HG03280 (cell line): Measurements from ENCODE around the gene ITPK1.

Experiments
- ATAC-seq: cut with Tn5 transposase; IDR thresholded peaks from one replicate; pipeline ENCODE4 v1.9.1; 2021; ENCODE audit warnings: mild to moderate bottlenecking, moderate library complexity; ENCODE audit not compliant: unreplicated experiment

ITPK1 gene

GRCh38 chr14:93012951-93013719 lies 102.6 kb downstream of the ITPK1 start:
- no peak for ATAC-seq

GRCh38 chr14:93012506-93012905 lies 103.2 kb downstream of the ITPK1 start:
- ATAC-seq = no peak

- no peak for ATAC-seq
Measured at GRCh38 chr14:93011650-93012325, 103.9 kb downstream of the ITPK1 start.

- ATAC-seq = no peak
Measured at GRCh38 chr14:93011141-93011529, 104.6 kb downstream of the ITPK1 start.

- no peak for ATAC-seq
Measured at GRCh38 chr14:93010522-93011140, 105.1 kb downstream of the ITPK1 start.

- ATAC-seq = no peak
Measured at GRCh38 chr14:93010130-93010499, 105.6 kb downstream of the ITPK1 start.

GRCh38 chr14:93009471-93010129 lies 106.1 kb downstream of the ITPK1 start:
- ATAC-seq = no peak

- no peak for ATAC-seq
Measured at GRCh38 chr14:93008381-93008780, 107.3 kb downstream of the ITPK1 start.

GRCh38 chr14:93007225-93007997 lies 108.3 kb downstream of the ITPK1 start:
- no peak for ATAC-seq

- ATAC-seq = no peak
Measured at GRCh38 chr14:93006567-93007051, 109.1 kb downstream of the ITPK1 start.

- no peak for ATAC-seq
Measured at GRCh38 chr14:93005838-93006237, 109.9 kb downstream of the ITPK1 start.

- no peak for ATAC-seq
Measured at GRCh38 chr14:93005135-93005813, 110.5 kb downstream of the ITPK1 start.

GRCh38 chr14:93004699-93005082 lies 111.0 kb downstream of the ITPK1 start:
- ATAC-seq = no peak

- ATAC-seq = no peak
Measured at GRCh38 chr14:93003945-93004698, 111.6 kb downstream of the ITPK1 start.

GRCh38 chr14:93002851-93003298 lies 112.8 kb downstream of the ITPK1 start:
- ATAC-seq = no peak

- ATAC-seq = no peak
Measured at GRCh38 chr14:93002049-93002448, 113.7 kb downstream of the ITPK1 start.

- ATAC-seq = no peak
Measured at GRCh38 chr14:92998946-92999345, 116.8 kb downstream of the ITPK1 start.

GRCh38 chr14:92997343-92998061 lies 118.2 kb downstream of the ITPK1 start:
- ATAC-seq = no peak

GRCh38 chr14:92995620-92996019 lies 120.1 kb downstream of the ITPK1 start:
- ATAC-seq = no peak
